Activated naive CD8-positive, alpha-beta T cell treated with anti-CD3 and anti-CD28 coated beads for 36 hours (primary cell): ENCODE data around the gene GRIFIN. TPM values are rescaled to one million over a fixed set of nuclear protein-coding genes. Genes with fewer than 3 reads are reported as not detected.
"Not testable (repeated sequence)": the region's sequence is repeated elsewhere in the genome, so short reads cannot be mapped to it uniquely, and the experiment has no call there.

Source experiments
- DNase-seq: peaks from one replicate; pipeline ENCODE4 v3.0.0; 2021
- H3K27ac Mint-ChIP-seq: one replicate; pipeline ENCODE4 v1.8.0; 2022; ENCODE audit warnings: mild to moderate bottlenecking, moderate library complexity, mixed read lengths
- H3K27me3 Mint-ChIP-seq: one replicate; pipeline ENCODE4 v1.8.0; 2022; ENCODE audit warnings: mild to moderate bottlenecking, mixed read lengths
- H3K36me3 Mint-ChIP-seq: one replicate; pipeline ENCODE4 v1.8.0; 2021; ENCODE audit warnings: mild to moderate bottlenecking, mixed read lengths
- H3K4me1 Mint-ChIP-seq: one replicate; pipeline ENCODE4 v1.8.0; 2021; ENCODE audit warnings: mixed read lengths
- H3K4me3 Mint-ChIP-seq: one replicate; pipeline ENCODE4 v1.8.0; 2022; ENCODE audit warnings: mild to moderate bottlenecking, moderate library complexity, mixed read lengths
- H3K9me3 Mint-ChIP-seq: one replicate; pipeline ENCODE4 v1.8.0; 2022; ENCODE audit warnings: mixed read lengths
- total RNA-seq, 2 experiments: library from RNA; stranded (reverse); gene quantifications; one replicate each; pipeline ENCODE4 v1.2.3, GENCODE V29; 2021

The GRIFIN gene
- total RNA-seq, 2 experiments from 2014 or later, result not detected

GRCh38 chr7:2469460-2470203 lies 6.6 kb downstream of the GRIFIN start:
- not testable (repeated sequence) for H3K4me3 Mint-ChIP-seq

GRCh38 chr7:2468227-2468626 lies 8.0 kb downstream of the GRIFIN start:
- H3K4me3 Mint-ChIP-seq, result no peak overlapping the region
- H3K27me3 Mint-ChIP-seq, result peaks cover 16% of the 10 kb centered on the region
- H3K27ac Mint-ChIP-seq, result no peak overlapping the region
- no peaks in the 10 kb centered on the region for H3K9me3 Mint-ChIP-seq
- H3K4me1 Mint-ChIP-seq, result peaks cover 4% of the 10 kb centered on the region
- H3K36me3 Mint-ChIP-seq, result no peaks in the 10 kb centered on the region
- no peak for DNase-seq

More at GRCh38 chr7:2469460-2470203, 6.6 kb downstream of the GRIFIN start:
- peaks cover 16% of the 10 kb centered on the region for H3K27me3 Mint-ChIP-seq
- not testable (repeated sequence) for H3K27ac Mint-ChIP-seq, H3K9me3 Mint-ChIP-seq, DNase-seq, H3K36me3 Mint-ChIP-seq, H3K4me1 Mint-ChIP-seq

GRCh38 chr7:2466675-2467074 lies 9.5 kb downstream of the GRIFIN start:
- H3K4me1 Mint-ChIP-seq, result peaks cover 4% of the 10 kb centered on the region
- peaks cover 21% of the 10 kb centered on the region for H3K27me3 Mint-ChIP-seq
- DNase-seq, result no peak
- H3K27ac Mint-ChIP-seq, result no peak overlapping the region
- no peak overlapping the region for H3K4me3 Mint-ChIP-seq
- H3K9me3 Mint-ChIP-seq, result no peaks in the 10 kb centered on the region
- no peaks in the 10 kb centered on the region for H3K36me3 Mint-ChIP-seq

DNA sequence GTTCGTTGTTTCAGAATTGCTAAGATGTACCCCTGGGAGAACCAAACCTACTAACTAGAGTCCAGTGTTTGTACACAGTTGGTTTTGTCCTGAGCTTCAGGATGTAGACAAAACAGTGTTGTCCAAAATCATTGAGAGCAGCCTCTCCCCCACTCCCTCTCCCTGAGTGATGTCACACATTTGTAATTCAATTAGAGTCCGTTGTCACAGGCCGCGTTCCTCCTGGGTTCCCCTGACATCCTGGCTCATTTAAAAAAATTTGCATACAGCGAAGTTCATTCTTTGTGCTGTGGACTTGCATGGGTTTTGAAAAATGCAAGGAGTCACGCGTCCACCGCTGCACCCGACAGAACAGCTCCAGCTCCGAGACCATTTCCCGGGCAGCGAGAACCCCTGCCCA lies 10.3 kb downstream of the GRIFIN start:
- DNase-seq, result no peak
- Mint-ChIP-seq H3K27ac (no peak overlapping the region), H3K4me3 (no peak overlapping the region), H3K27me3 (peaks cover 21% of the 10 kb centered on the region), H3K36me3 (no peaks in the 10 kb centered on the region), H3K4me1 (peaks cover 4% of the 10 kb centered on the region), H3K9me3 (no peaks in the 10 kb centered on the region)

- H3K27me3 Mint-ChIP-seq, result peaks cover 5% of the 10 kb centered on the region
- no peak overlapping the region for H3K4me3 Mint-ChIP-seq
- no peaks in the 10 kb centered on the region for H3K36me3 Mint-ChIP-seq
- no peak for DNase-seq
- peaks cover 2% of the 10 kb centered on the region for H3K4me1 Mint-ChIP-seq
- no peak overlapping the region for H3K27ac Mint-ChIP-seq
- H3K9me3 Mint-ChIP-seq, result no peaks in the 10 kb centered on the region
Observed at GRCh38 chr7:2462731-2463130, 13.5 kb downstream of the GRIFIN start.

DNA sequence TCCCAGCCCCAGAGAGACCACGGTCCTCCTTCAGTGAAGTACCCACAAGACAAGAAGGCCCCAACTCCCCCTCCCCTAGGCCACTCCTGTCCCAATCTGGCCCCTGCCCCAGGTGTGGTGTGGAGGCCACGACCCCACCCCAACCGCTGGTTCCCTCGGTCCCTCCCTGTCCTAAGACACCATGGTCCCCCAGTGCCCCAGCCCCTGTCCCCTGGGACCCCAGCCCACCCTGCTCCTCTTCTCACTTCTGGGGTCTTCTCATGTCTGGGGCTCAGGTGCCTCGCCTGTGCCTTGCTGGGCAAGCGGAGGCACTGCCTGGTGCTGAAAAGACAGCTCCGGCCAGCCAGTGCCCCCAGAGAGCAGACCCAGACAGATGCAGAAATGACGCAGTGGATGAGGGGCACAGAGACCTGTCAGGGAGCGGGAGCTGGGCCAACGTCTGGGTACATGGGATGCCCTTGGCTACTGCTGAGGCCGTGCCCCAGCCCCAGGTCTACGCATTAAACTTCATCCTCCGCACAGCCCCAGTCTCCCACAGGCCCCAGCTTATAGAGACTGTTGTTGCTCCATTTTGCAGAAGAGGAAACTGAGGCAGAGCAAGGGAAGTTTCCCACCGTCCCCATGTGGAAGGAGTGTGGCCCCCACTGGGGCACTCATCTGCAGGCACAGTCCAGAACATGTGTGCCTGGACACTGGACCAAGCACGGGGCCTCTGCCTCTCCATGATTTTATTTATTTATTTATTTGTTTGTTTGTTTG lies 14.8 kb downstream of the GRIFIN start:
- DNase-seq, result no peak
- Mint-ChIP-seq H3K36me3 (no peaks in the 10 kb centered on the region), H3K27me3 (peaks cover 5% of the 10 kb centered on the region), H3K4me3 (no peak overlapping the region), H3K9me3 (no peaks in the 10 kb centered on the region), H3K4me1 (peaks cover 2% of the 10 kb centered on the region), H3K27ac (no peak overlapping the region)

DNA sequence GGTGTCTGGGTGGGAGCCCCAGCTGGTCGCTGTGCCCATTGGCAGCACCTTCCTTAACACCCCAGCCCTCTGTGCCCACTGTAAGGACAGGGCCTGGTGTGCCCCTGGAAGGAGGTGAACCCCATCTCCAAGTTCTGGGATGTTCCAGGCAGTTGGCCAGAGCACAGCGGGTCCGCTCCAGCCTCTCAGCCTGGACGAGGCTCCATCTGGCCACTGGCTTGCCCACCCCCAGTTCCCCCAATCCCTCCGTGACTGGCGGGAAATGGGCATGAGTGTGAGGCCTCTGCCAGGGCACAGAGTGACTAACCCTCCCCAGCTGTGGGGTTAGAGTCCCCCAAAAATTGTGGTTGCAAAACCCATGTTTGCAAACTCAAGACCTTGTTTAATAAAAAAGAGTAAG lies 15.6 kb downstream of the GRIFIN start:
- Mint-ChIP-seq H3K4me3 (no peak overlapping the region), H3K4me1 (peaks cover 2% of the 10 kb centered on the region), H3K27me3 (peaks cover 7% of the 10 kb centered on the region), H3K27ac (no peak overlapping the region), H3K36me3 (no peaks in the 10 kb centered on the region), H3K9me3 (no peaks in the 10 kb centered on the region)
- DNase-seq, result no peak

- H3K9me3 Mint-ChIP-seq, result peaks cover under 1% of the 10 kb centered on the region
- no peak overlapping the region for H3K4me3 Mint-ChIP-seq
- peaks cover 2% of the 10 kb centered on the region for H3K4me1 Mint-ChIP-seq
- H3K27me3 Mint-ChIP-seq, result peaks cover 12% of the 10 kb centered on the region
- DNase-seq, result no peak
- H3K27ac Mint-ChIP-seq, result no peak overlapping the region
- H3K36me3 Mint-ChIP-seq, result no peaks in the 10 kb centered on the region
Observed at GRCh38 chr7:2460188-2460587, 16.0 kb downstream of the GRIFIN start.

- H3K4me1 Mint-ChIP-seq, result peaks cover 2% of the 10 kb centered on the region
- peaks cover 13% of the 10 kb centered on the region for H3K27me3 Mint-ChIP-seq
- H3K36me3 Mint-ChIP-seq, result no peaks in the 10 kb centered on the region
- no peak for DNase-seq
- H3K9me3 Mint-ChIP-seq, result peaks cover 3% of the 10 kb centered on the region
- no peak overlapping the region for H3K27ac Mint-ChIP-seq
- H3K4me3 Mint-ChIP-seq, result no peak overlapping the region
Observed at GRCh38 chr7:2459674-2460073, 16.5 kb downstream of the GRIFIN start.

DNA sequence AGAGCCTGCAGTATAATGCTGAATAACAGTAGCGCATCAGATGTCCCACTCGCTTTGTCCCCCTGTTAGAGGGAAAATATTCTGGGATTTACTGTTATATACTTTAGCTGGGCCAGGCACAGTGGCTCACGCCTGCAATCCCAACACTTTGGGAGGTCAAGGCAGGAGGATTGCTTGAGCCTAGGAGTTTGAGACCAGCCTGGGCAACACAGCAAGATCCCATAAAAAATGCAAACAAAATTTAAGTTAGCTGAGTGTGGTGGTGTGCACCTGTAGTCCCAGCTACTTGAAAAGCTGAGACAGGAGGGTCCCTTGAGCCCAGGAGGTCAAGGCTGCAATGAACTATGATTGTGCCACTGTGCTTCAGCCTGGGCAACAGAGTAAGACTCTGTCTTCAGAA lies 22.3 kb downstream of the GRIFIN start:
- not testable (repeated sequence) for H3K36me3 Mint-ChIP-seq, H3K27ac Mint-ChIP-seq, H3K4me3 Mint-ChIP-seq, H3K4me1 Mint-ChIP-seq, DNase-seq, H3K9me3 Mint-ChIP-seq
- peaks cover 11% of the 10 kb centered on the region for H3K27me3 Mint-ChIP-seq

DNA sequence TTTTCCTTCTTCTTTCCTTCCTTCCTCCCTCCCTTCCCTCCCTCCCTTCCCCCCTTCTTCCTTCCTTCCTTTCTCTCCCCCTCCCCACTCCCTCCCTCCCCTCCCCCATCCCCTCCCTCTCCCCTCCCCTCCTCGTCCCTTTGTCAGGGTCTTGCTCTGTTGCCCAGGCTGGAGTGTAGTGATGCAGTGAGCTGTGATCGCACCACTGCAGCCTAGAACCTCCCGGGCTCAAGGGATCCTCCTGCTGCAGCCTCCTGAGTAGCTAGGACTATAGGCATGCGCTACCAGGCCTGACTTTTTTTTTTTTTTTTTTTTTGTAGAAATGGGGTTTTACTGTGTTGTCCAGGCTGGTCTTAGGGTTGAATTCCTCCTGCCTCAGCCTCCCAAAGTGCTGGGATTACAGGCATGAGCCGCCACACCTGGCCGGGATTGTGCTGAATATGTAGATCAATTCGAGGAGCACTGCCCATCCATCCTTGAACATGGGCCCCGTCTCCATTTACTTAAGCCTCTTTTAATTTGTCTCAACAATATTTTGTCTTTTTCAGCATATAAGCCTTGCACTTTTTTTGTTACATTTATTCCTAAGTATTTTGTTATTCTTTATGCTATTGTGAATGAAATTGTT lies 23.4 kb downstream of the GRIFIN start:
- peaks cover 11% of the 10 kb centered on the region for H3K27me3 Mint-ChIP-seq
- H3K4me1 Mint-ChIP-seq, result peaks cover 4% of the 10 kb centered on the region
- H3K27ac Mint-ChIP-seq, result no peak overlapping the region
- peaks cover 3% of the 10 kb centered on the region for H3K9me3 Mint-ChIP-seq
- no peak for DNase-seq
- no peak overlapping the region for H3K4me3 Mint-ChIP-seq
- H3K36me3 Mint-ChIP-seq, result no peaks in the 10 kb centered on the region

- H3K27me3 Mint-ChIP-seq, result peaks cover 11% of the 10 kb centered on the region
- H3K36me3 Mint-ChIP-seq, result no peaks in the 10 kb centered on the region
- H3K4me3 Mint-ChIP-seq, result peak overlapping the region; percentile 32
- H3K4me1 Mint-ChIP-seq, result peaks cover 4% of the 10 kb centered on the region
- peaks cover 3% of the 10 kb centered on the region for H3K9me3 Mint-ChIP-seq
- no peak overlapping the region for H3K27ac Mint-ChIP-seq
- DNase-seq, result peak; percentile 29
Observed at GRCh38 chr7:2452074-2452507, 24.1 kb downstream of the GRIFIN start.

GRCh38 chr7:2451171-2452073 lies 24.8 kb downstream of the GRIFIN start:
- H3K27me3 Mint-ChIP-seq, result peaks cover 11% of the 10 kb centered on the region
- H3K9me3 Mint-ChIP-seq, result peaks cover 3% of the 10 kb centered on the region
- H3K4me3 Mint-ChIP-seq, result peak overlapping the region; percentile 32
- H3K36me3 Mint-ChIP-seq, result no peaks in the 10 kb centered on the region
- H3K27ac Mint-ChIP-seq, result no peak overlapping the region
- peaks cover 4% of the 10 kb centered on the region for H3K4me1 Mint-ChIP-seq
- DNase-seq, result peak; percentile 81

DNA sequence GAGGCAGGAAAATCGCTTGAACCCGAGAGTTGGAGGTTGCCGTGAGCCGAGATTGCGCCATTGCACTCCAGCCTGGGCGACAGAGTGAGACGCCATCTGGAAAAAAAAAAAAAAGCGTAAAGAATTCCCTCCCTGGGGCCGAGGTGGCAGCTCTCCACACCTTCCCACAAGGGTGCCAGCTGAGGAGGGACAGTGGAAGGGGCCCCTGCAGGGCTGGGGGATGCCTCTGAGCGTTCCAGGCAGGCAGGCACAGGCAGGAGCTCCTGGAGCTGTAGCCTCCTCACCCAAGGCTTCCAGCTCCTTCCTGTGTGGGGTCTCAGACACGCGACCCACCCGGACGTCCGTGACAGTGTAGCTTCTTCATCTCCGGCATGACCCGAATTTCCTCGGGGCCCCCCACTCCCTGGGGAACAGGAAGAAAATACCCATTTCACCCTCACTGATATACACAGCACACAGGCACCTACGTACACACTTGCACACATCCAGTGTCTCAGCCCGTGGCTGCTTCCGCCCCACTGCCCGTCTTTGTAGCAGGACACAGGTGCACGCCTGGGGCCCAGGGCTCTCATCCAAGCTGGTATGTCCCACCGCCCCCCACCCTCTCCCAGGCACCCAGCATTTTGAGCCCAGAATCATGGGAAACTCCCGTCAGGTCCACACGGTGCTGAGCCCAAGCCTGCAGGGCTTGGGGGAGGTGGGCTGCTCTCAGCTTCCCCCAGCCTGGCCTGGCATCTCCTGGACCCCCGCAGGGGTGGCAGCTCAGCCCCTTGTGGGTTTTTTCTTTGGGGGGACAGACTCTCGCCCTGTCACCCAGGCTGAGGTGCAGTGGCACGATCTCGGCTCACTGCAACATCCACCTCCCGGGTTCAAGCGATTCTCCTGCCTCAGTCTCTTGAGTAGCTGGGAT lies 25.7 kb downstream of the GRIFIN start:
- H3K27ac Mint-ChIP-seq, result no peak overlapping the region
- H3K9me3 Mint-ChIP-seq, result peaks cover 3% of the 10 kb centered on the region
- no peaks in the 10 kb centered on the region for H3K36me3 Mint-ChIP-seq
- no peak for DNase-seq
- H3K4me1 Mint-ChIP-seq, result peaks cover 4% of the 10 kb centered on the region
- peaks cover 7% of the 10 kb centered on the region for H3K27me3 Mint-ChIP-seq
- no peak overlapping the region for H3K4me3 Mint-ChIP-seq
